B cell (primary cell): ENCODE measurements around the gene SENP8. TPM values are rescaled to one million over a fixed set of nuclear protein-coding genes. Genes with fewer than 3 reads are reported as not detected.

Experiments
- ATAC-seq: fragments of 200-7000 bp; cut with Tn5 transposase; one replicate; pipeline ENCODE4 v1.10.0; 2021; ENCODE audit warnings: low read depth, mild to moderate bottlenecking, moderate number of reproducible peaks, moderate library complexity
- CTCF ChIA-PET: fragments of 350-600 bp; sonication (Branson Sonifier 250); formaldehyde crosslinking; loops from one replicate; lab custom pipeline; 2021; ENCODE audit warnings: antibody characterized with exemption, inconsistent platforms; lab: Charles Lee
- POLR2A ChIA-PET: fragments of 350-600 bp; sonication (Branson Sonifier 250); formaldehyde crosslinking; loops from one replicate; lab custom pipeline; 2021; ENCODE audit warnings: antibody characterized with exemption; lab: Charles Lee
- DNase-seq: peaks from one replicate; pipeline ENCODE4 v3.0.0; 2013
- H2AFZ ChIP-seq: 2 replicates; pipeline ENCODE4 v1.6.1; 2012; ENCODE audit warnings: mild to moderate bottlenecking, low read depth, low read length; ENCODE audit not compliant: insufficient read depth, poor library complexity, severe bottlenecking
- H3K27ac ChIP-seq, 2 donors: 1 replicate in 1 of 2; 2 replicates in 1 of 2; pipeline ENCODE4 v1.5.1; 2012 to 2013; ENCODE audit warnings: low read length in 2 of 2, mild to moderate bottlenecking in 2 of 2, moderate library complexity in 1 of 2
- H3K27me3 ChIP-seq, 4 experiments: fragments of 200-600 bp in 1 of 4; sonication (generic) in 1 of 4; replicated peaks in 1 of 4; 1 replicate in 2 of 4; 2 replicates in 2 of 4; pipeline versions ENCODE4 v1.6.1 to v1.7.0; 2013 to 2016; ENCODE audit warnings: low read length in 3 of 4, mild to moderate bottlenecking in 2 of 4, mixed read lengths in 1 of 4, moderate library complexity in 1 of 4; ENCODE audit not compliant: insufficient read depth in 4 of 4, control insufficient read depth in 3 of 4; ENCODE audit errors: control extremely low read depth in 1 of 4
- H3K36me3 ChIP-seq, 2 experiments: replicated peaks in 1 of 2; 1 replicate in 1 of 2; 2 replicates in 1 of 2; pipeline versions ENCODE4 v1.6.1 to v1.7.1; 2013; ENCODE audit warnings: low read length in 1 of 2; ENCODE audit not compliant: insufficient read depth in 2 of 2, control insufficient read depth in 1 of 2; ENCODE audit errors: control extremely low read depth in 1 of 2, extremely low read depth in 1 of 2
- H3K4me1 ChIP-seq, 2 donors: fragments of 200-600 bp in 1 of 2; sonication (generic) in 1 of 2; 1 replicate in 1 of 2; 2 replicates in 1 of 2; pipeline versions ENCODE4 v1.5.1 to v1.6.1; 2013 to 2017; ENCODE audit warnings: low read length in 2 of 2; ENCODE audit not compliant: control insufficient read depth in 2 of 2, insufficient read depth in 2 of 2
- H3K4me2 ChIP-seq: replicated peaks from 2 replicates; pipeline ENCODE3; 2012; ENCODE audit warnings: mild to moderate bottlenecking, low read depth, low read length; ENCODE audit not compliant: poor library complexity, severe bottlenecking
- H3K4me3 ChIP-seq, 5 experiments: fragments of 200-600 bp in 1 of 5; sonication (generic) in 1 of 5; 1 replicate in 3 of 5; 2 replicates in 2 of 5; pipeline versions ENCODE4 v1.5.1 to v1.7.0; 2011 to 2016; ENCODE audit warnings: low read length in 4 of 5, mild to moderate bottlenecking in 4 of 5, low read depth in 2 of 5, control low read depth in 1 of 5, moderate library complexity in 1 of 5; ENCODE audit not compliant: insufficient read depth in 1 of 5; ENCODE audit errors: control extremely low read depth in 1 of 5, extremely low read depth in 1 of 5
- H3K79me2 ChIP-seq: fragments of 200-600 bp; sonication (generic); one replicate; pipeline ENCODE4 v1.6.0; 2016; ENCODE audit warnings: low read length; ENCODE audit not compliant: control insufficient read depth, insufficient read depth
- H3K9ac ChIP-seq: fragments of 200-600 bp; sonication (generic); 2 replicates; pipeline ENCODE4 v1.6.1; 2017; ENCODE audit warnings: mild to moderate bottlenecking, low read length, moderate library complexity
- H3K9me3 ChIP-seq, 3 donors: one replicate each; pipeline versions ENCODE4 v1.6.1 to v1.7.1; 2013; ENCODE audit warnings: low read length in 2 of 3; ENCODE audit not compliant: control insufficient read depth in 2 of 3, insufficient read depth in 1 of 3; ENCODE audit errors: control extremely low read depth in 1 of 3
- H4K20me1 ChIP-seq: 2 replicates; pipeline ENCODE4 v1.6.0; 2012; ENCODE audit warnings: mild to moderate bottlenecking, low read length; ENCODE audit not compliant: insufficient read depth, control insufficient read depth, poor library complexity, severe bottlenecking
- H3K27ac Mint-ChIP-seq: one replicate; pipeline ENCODE4 v1.8.0; 2021; ENCODE audit warnings: mixed read lengths
- H3K27me3 Mint-ChIP-seq: one replicate; pipeline ENCODE4 v1.8.0; 2021; ENCODE audit warnings: mixed read lengths
- H3K4me1 Mint-ChIP-seq: one replicate; pipeline ENCODE4 v1.8.0; 2021; ENCODE audit warnings: mixed read lengths
- H3K4me3 Mint-ChIP-seq: one replicate; pipeline ENCODE4 v1.8.0; 2021; ENCODE audit warnings: mixed read lengths
- H3K9me3 Mint-ChIP-seq: one replicate; pipeline ENCODE4 v1.8.0; 2022; ENCODE audit warnings: mixed read lengths; ENCODE audit not compliant: insufficient read depth
- EZH2 ChIP-seq: IDR thresholded peaks from 2 replicates; pipeline ENCODE4 v1.6.1; 2012; ENCODE audit warnings: borderline replicate concordance, low read depth, mild to moderate bottlenecking, moderate library complexity, low read length; ENCODE audit not compliant: insufficient read depth, poor library complexity, severe bottlenecking
- WGBS: methylation state at CpG from one replicate; pipeline ENCODE4 v1.1.5; 2013; ENCODE audit warnings: missing lambda C conversion rate; ENCODE audit not compliant: insufficient coverage; 5-methylcytosine and 5-hydroxymethylcytosine counted together
- intact Hi-C: fragments of 100-400 bp; cut with micrococcal nuclease; formaldehyde crosslinking; loops from one replicate; pipeline ENCODE4 v1.10.0; 2022
- polyA plus RNA-seq: library from polyadenylated mRNA; depleted of rRNA; stranded (reverse); fragments of >200 nt; gene quantifications from 2 replicates; pipeline ENCODE4 v1.2.3, GENCODE V29; 2012
- total RNA-seq, 2 donors: library from RNA; stranded (reverse); fragments of 120-200 nt in 1 of 2; gene quantifications; 1 replicate in 1 of 2; 2 replicates in 1 of 2; pipeline versions ENCODE4 v1.2.3 to v1.2.4, GENCODE V29; 2013 to 2022
- TF ChIP-seq, protein P1 (sequence below): fragments of 200-600 bp; IDR thresholded peaks from one replicate; pipeline ENCODE4 v1.8.0; 2022; ENCODE audit warnings: antibody characterized with exemption, mild to moderate bottlenecking

SENP8 gene
- total and polyA plus RNA-seq, 2 donors (not counting 1 experiment from before 2014, with no cell fraction given): 0.62 to 0.69 TPM

DNA sequence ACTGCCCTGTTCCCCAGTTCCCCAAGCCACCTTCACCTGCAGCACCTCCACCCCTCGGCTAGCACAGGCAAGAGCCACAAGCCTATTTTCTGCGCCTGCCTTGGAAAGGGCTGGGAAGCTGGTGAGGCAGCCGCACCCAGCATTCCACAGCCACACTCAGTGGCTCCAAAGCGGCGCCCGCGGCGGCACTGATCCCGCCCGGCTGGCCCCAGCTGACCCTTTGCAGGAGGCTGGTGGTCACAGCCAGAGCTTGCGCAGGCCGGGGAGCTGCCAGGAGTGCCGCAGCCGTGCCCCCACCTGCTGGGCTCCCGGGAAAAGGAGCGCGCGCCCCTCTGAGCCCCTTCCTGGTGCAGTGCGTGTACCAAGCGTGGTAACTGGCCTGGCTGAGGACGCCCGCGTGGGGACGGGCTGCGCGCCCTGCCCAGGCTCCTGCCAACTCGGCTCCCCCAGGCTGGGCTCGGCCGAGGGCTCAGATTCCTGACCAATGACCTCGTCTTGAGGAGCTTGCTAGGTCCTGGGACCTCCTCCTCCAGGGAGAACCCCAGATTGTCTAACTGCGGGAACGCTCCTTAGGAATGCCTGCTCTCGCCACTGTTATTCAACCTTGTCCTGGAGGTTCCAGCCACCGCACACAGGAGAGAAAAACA is 66.1 kb downstream of the SENP8 start:
- ChIA-PET POLR2A (no interaction called here), CTCF (no interaction called here)
- Histone ChIP-seq H3K9ac (no peak overlapping the region), H3K27ac (no peak overlapping the region), H3K4me2 (no peak overlapping the region), H3K27me3 (peaks cover 0 to 26% (median 11%) of the 10 kb centered on the region in 4 experiments), H3K36me3 (no peaks in the 10 kb centered on the region), H4K20me1 (no peaks in the 10 kb centered on the region), H2AFZ (no peak overlapping the region), H3K9me3 (no peaks in the 10 kb centered on the region), H3K4me3 (no peak overlapping the region), H3K79me2 (no peaks in the 10 kb centered on the region), H3K4me1 (no peaks in the 10 kb centered on the region)
- DNase-seq (no peak), ATAC-seq (no peak)
- H3K4me1 Mint-ChIP-seq: no peaks in the 10 kb centered on the region
- WGBS: 10% methylated on average over 30 of the region's 34 CpGs
- H3K9me3 Mint-ChIP-seq: no peaks in the 10 kb centered on the region
- H3K4me3 Mint-ChIP-seq: no peak overlapping the region
- no peak overlapping the region for H3K27ac Mint-ChIP-seq
- H3K27me3 Mint-ChIP-seq: peaks cover 38% of the 10 kb centered on the region
- TF ChIP-seq, protein P1, sequence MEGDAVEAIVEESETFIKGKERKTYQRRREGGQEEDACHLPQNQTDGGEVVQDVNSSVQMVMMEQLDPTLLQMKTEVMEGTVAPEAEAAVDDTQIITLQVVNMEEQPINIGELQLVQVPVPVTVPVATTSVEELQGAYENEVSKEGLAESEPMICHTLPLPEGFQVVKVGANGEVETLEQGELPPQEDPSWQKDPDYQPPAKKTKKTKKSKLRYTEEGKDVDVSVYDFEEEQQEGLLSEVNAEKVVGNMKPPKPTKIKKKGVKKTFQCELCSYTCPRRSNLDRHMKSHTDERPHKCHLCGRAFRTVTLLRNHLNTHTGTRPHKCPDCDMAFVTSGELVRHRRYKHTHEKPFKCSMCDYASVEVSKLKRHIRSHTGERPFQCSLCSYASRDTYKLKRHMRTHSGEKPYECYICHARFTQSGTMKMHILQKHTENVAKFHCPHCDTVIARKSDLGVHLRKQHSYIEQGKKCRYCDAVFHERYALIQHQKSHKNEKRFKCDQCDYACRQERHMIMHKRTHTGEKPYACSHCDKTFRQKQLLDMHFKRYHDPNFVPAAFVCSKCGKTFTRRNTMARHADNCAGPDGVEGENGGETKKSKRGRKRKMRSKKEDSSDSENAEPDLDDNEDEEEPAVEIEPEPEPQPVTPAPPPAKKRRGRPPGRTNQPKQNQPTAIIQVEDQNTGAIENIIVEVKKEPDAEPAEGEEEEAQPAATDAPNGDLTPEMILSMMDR: no peak
- no peak for TF ChIP-seq EZH2
- intact Hi-C loops: no loop called here

GRCh38 chr15:72189250-72189902 is 71.2 kb downstream of the SENP8 start:
- intact Hi-C loops: no loop called here
- POLR2A ChIA-PET: no interaction called here
- H3K79me2 ChIP-seq: no peaks in the 10 kb centered on the region

More at GRCh38 chr15:72189250-72189902, 71.2 kb downstream of the SENP8 start:
- Histone ChIP-seq H3K27ac (no peak overlapping the region), H3K9me3 (no peaks in the 10 kb centered on the region), H3K36me3 (no peaks in the 10 kb centered on the region), H3K4me1 (no peaks in the 10 kb centered on the region), H3K9ac (no peak overlapping the region), H3K27me3 (peaks cover 0 to 14% (median 10%) of the 10 kb centered on the region in 4 experiments), H3K4me3 (no peak overlapping the region), H4K20me1 (no peaks in the 10 kb centered on the region), H3K4me2 (no peak overlapping the region), H2AFZ (no peak overlapping the region)
- Mint-ChIP-seq H3K4me3 (no peak overlapping the region), H3K9me3 (no peaks in the 10 kb centered on the region), H3K27ac (no peak overlapping the region), H3K27me3 (peaks cover 32% of the 10 kb centered on the region), H3K4me1 (no peaks in the 10 kb centered on the region)
- no peak for ATAC-seq
- CTCF ChIA-PET: interaction anchor here (0.6 kb wide), 1 partner anchor 36 kb away, joined by 4 read pairs; no protein-coding TSS in a partner anchor
- no peak for DNase-seq
- TF ChIP-seq, protein P1: no peak
- TF ChIP-seq EZH2: no peak
- WGBS: 100% methylated on average over 1 of the region's 2 CpGs
